HEK293T (cell line): Measurements from ENCODE around the gene G3BP1.
A peak's percentile ranks its signal among the peaks of the same experiment; 100 is the strongest.

Experiments
- CTCF ChIA-PET: fragments of 350-600 bp; formaldehyde crosslinking; extraction: SDS; loops from one replicate; lab custom pipeline; 2021; ENCODE audit warnings: antibody characterized with exemption, inconsistent platforms; lab: Yijun Ruan, JAX
- POLR2A ChIA-PET: fragments of 350-600 bp; formaldehyde crosslinking; extraction: SDS; loops from one replicate; lab custom pipeline; 2020; ENCODE audit warnings: antibody characterized with exemption, inconsistent platforms; lab: Yijun Ruan, JAX
- DNase-seq: peaks from one replicate; pipeline ENCODE4 v3.0.0; 2012; ENCODE audit warnings: mixed read lengths; ENCODE audit errors: extremely low spot score
- ARNT ChIP-seq: fragments of 450-650 bp; IDR thresholded peaks from 2 replicates; pipeline ENCODE4 v1.6.1; 2017; ENCODE audit warnings: mild to moderate bottlenecking
- BHLHE40 ChIP-seq: fragments of 450-650 bp; IDR thresholded peaks from 2 replicates; pipeline ENCODE4 v1.6.1; 2016; ENCODE audit warnings: mild to moderate bottlenecking, moderate library complexity, borderline replicate concordance
- CTBP1 ChIP-seq: fragments of 450-650 bp; IDR thresholded peaks from 2 replicates; pipeline ENCODE4 v1.6.1; 2016; ENCODE audit warnings: borderline replicate concordance
- ELF4 ChIP-seq: fragments of 450-650 bp; IDR thresholded peaks from 2 replicates; pipeline ENCODE4 v1.6.1; 2017; ENCODE audit warnings: antibody characterized with exemption
- FOXA1 ChIP-seq: fragments of 450-650 bp; IDR thresholded peaks from 2 replicates; pipeline ENCODE4 v1.6.1; 2016; ENCODE audit warnings: mild to moderate bottlenecking
- FOXK2 ChIP-seq: fragments of 450-650 bp; IDR thresholded peaks from 2 replicates; pipeline ENCODE4 v1.6.1; 2016; ENCODE audit warnings: mild to moderate bottlenecking
- FOXM1 ChIP-seq: fragments of 450-650 bp; IDR thresholded peaks from 2 replicates; pipeline ENCODE4 v1.6.1; 2017; ENCODE audit warnings: mild to moderate bottlenecking, borderline replicate concordance
- HDGF ChIP-seq: fragments of 450-650 bp; IDR thresholded peaks from 2 replicates; pipeline ENCODE4 v1.6.1; 2017; ENCODE audit warnings: antibody characterized with exemption, borderline replicate concordance
- L3MBTL2 ChIP-seq: fragments of 450-650 bp; conservative IDR thresholded peaks from 2 replicates; pipeline ENCODE4 v1.6.1; 2016; ENCODE audit warnings: mild to moderate bottlenecking
- LEF1 ChIP-seq: fragments of 450-650 bp; IDR thresholded peaks from 2 replicates; pipeline ENCODE4 v1.6.1; 2017; ENCODE audit warnings: mild to moderate bottlenecking, borderline replicate concordance
- NFRKB ChIP-seq: fragments of 450-650 bp; IDR thresholded peaks from 2 replicates; pipeline ENCODE4 v1.6.1; 2016; ENCODE audit warnings: mild to moderate bottlenecking, moderate library complexity
- SP1 ChIP-seq: fragments of 450-650 bp; IDR thresholded peaks from 2 replicates; pipeline ENCODE4 v1.6.1; 2017
- SUZ12 ChIP-seq: fragments of 450-650 bp; IDR thresholded peaks from 2 replicates; pipeline ENCODE4 v1.6.1; 2016; ENCODE audit warnings: mild to moderate bottlenecking
- TARDBP ChIP-seq: fragments of 450-650 bp; IDR thresholded peaks from 2 replicates; pipeline ENCODE4 v1.6.1; 2016
- ZNF384 ChIP-seq: fragments of 450-650 bp; IDR thresholded peaks from 2 replicates; pipeline ENCODE4 v1.6.1; 2016
- TF ChIP-seq, protein P1 (sequence below): fragments of 450-650 bp; IDR thresholded peaks from 2 replicates; pipeline ENCODE4 v1.6.1; 2016

The G3BP1 gene

DNA sequence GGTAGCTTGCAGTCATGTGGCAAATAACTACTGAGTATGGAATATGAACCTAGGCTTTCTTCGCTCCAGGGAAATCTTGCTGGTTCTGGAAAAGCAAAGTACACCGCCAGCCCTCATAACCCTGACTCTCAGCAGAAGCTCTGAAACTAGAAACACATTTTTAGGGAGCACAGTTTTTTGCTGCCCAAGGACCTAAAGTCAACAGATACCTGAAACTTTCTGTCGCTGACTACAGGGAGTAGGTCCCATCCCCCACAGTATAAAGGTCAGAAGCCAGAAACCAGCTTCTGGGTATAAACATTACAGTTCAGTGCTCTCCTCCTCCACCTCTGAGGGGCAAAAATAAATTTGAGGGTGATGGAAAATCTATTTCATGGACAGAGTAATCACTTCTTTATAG lies 16.4 kb upstream of the G3BP1 start:
- TF ChIP-seq SUZ12 (no peak), FOXA1 (no peak), NFRKB (no peak), CTBP1 (no peak), LEF1 (no peak), SP1 (no peak), BHLHE40 (no peak), FOXK2 (no peak), ZNF384 (no peak), ARNT (no peak), L3MBTL2 (no peak), ELF4 (no peak), HDGF (no peak), FOXM1 (no peak)
- DNase-seq: no peak
- CTCF ChIA-PET: interaction anchor here (0.6 to 2.8 kb wide), 2 partner anchors 15 to 23 kb away, joined by 9 to 11 read pairs; no protein-coding TSS in a partner anchor
- POLR2A ChIA-PET: interaction anchor here (0.6 to 7.6 kb wide), 4 partner anchors 10 to 108 kb away, joined by 3 to 84 read pairs (median 3); partner anchors contain the start of gene G3BP1

DNA sequence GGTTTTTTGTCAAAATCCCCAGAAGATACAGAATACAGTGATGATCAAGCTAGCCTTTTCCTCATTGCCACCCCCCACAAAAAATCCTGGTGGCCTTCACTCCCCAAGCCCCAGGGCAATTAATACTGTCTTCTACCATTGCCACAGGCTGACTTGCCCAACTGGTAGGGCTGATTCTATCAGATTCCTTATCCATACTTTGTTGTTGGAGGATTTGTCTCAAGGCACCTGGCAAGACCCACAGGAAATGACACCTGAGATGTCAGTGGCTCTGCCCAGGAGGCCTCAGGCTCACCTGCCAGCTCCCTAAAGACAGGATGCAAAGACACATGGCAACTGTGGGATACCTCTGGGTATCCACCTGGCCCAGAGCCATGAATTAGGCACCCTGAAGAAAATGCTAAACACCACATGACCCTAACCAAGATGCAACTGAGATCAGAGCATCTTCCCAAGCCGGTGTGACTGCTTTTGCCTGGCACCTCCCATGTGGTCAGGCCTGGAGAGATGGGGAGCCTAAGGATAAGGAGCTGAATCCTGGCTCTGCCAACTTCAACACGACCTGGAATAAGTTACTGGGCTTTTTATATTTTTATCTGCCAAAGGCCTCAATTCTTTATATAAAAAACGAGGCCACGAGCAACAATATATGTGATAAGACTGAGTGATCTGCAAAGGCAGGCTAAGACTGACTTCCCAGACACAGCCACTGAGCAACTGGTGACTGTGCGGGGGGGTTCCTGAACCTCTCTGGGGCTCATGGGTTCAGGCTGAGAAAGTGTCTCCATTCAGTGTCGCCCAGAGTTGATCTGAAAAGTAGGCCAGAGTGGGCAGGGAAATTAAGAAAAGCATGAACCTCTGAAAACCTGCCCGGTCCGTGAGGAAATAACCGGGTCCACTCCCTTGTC lies 14.3 kb upstream of the G3BP1 start:
- ChIA-PET POLR2A (interaction anchor here (1.2 to 7.6 kb wide), 4 partner anchors 9 to 70 kb away, joined by 3 to 84 read pairs (median 5); partner anchors contain the start of genes G3BP1 and SPARC), CTCF (interaction anchor here (0.5 to 0.9 kb wide), 2 partner anchors 17 to 234 kb away, joined by 3 read pairs; no protein-coding TSS in a partner anchor)
- TF ChIP-seq TARDBP (no peak), FOXK2 (no peak), LEF1 (no peak), FOXM1 (no peak), SUZ12 (no peak), HDGF (no peak), SP1 (no peak), ZNF384 (no peak), ELF4 (no peak), BHLHE40 (no peak), CTBP1 (no peak), NFRKB (no peak), ARNT (no peak), FOXA1 (no peak), L3MBTL2 (no peak)
- TF ChIP-seq, protein P1, sequence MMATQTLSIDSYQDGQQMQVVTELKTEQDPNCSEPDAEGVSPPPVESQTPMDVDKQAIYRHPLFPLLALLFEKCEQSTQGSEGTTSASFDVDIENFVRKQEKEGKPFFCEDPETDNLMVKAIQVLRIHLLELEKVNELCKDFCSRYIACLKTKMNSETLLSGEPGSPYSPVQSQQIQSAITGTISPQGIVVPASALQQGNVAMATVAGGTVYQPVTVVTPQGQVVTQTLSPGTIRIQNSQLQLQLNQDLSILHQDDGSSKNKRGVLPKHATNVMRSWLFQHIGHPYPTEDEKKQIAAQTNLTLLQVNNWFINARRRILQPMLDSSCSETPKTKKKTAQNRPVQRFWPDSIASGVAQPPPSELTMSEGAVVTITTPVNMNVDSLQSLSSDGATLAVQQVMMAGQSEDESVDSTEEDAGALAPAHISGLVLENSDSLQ: no peak
- no peak for DNase-seq

DNA sequence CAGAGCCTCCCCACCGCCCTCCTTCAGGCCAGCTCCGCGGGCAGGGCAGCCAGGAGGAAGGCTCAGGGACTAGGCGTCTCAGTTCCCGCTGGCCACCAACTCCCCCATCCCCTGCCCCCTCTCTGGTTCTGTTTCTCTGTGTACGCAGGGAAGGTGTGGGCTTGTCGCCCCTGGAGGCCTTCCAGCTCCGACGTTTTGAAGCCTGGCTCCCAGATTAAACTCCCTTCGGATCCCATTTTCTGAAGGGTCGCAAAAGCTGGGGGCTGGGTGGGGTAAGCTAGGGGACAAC lies 13.7 kb upstream of the G3BP1 start:
- peak; percentile 35 for DNase-seq
- CTCF ChIA-PET: interaction anchor here (0.6 to 0.9 kb wide), 2 partner anchors 17 to 234 kb away, joined by 3 read pairs; no protein-coding TSS in a partner anchor
- POLR2A ChIA-PET: interaction anchor here (0.8 to 7.6 kb wide), 3 partner anchors 13 to 71 kb away, joined by 3 to 84 read pairs (median 3); partner anchors contain the start of genes G3BP1 and SPARC
- no peak for TF ChIP-seq FOXK2
- TF ChIP-seq SP1: no peak
- TF ChIP-seq SUZ12: no peak
- TF ChIP-seq HDGF: no peak
- no peak for TF ChIP-seq ARNT
- TF ChIP-seq TARDBP: no peak
- no peak for TF ChIP-seq FOXM1
- TF ChIP-seq FOXA1: no peak
- TF ChIP-seq, protein P1: no peak
- TF ChIP-seq NFRKB: no peak

DNA sequence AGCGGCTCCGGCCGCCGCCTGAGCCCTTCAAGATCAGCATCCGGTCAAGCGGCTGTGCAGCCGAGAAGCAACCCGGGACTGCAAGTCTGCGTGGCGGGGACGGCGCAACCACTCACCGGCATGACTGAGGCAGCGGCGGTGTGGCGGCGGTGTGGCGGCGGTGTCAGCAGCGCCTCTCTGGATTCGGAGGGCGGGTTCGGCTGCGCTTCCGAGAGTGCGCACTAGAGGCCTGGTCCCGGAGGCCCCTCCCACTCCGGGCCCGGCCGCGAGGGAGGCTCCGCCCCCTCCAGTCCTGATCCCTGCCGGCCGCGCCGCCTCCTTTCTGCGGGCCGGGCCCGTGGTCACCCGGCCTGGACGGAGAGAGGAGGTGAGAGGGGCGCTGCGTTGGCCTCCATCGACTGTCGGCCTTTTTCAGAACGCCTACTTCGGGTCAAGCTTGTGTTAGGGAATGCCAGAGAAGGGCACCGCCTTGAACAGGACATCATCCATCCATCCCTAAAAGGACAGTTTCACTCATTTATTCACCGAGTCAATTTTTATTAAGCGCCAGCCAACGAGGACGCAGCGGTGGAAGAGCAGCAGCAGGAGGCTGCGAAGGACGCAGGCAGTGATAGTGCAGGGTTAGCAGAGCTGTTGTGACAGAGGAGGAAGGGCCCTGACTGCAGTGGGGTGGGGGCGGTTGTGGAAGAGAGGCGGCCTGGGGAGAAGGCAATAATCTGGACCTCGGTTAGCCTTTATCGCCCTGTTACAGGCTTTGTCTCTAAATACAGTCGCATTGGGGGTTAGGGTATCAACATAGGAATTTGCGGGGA lies 13.1 kb upstream of the G3BP1 start, which contains the start of gene ATOX1:
TSS of gene ATOX1 (minus strand) at position 202 of the 812 bp plus-strand sequence. CDS start at position 122, 80 bp downstream.
- TF ChIP-seq SUZ12 (no peak), L3MBTL2 (0 out of 2 replicates have a peak, but pooled peaks have one; percentile 35), ELF4 (peak; percentile 10; the same call in 1 of the 2 replicates)
- peak; percentile 98 for DNase-seq
- ChIA-PET POLR2A (interaction anchor here (0.8 to 7.6 kb wide), 4 partner anchors 10 to 71 kb away, joined by 3 to 84 read pairs (median 3); partner anchors contain the start of genes G3BP1 and SPARC), CTCF (interaction anchor here (0.6 to 0.9 kb wide), 2 partner anchors 17 to 235 kb away, joined by 3 read pairs; no protein-coding TSS in a partner anchor)

DNA sequence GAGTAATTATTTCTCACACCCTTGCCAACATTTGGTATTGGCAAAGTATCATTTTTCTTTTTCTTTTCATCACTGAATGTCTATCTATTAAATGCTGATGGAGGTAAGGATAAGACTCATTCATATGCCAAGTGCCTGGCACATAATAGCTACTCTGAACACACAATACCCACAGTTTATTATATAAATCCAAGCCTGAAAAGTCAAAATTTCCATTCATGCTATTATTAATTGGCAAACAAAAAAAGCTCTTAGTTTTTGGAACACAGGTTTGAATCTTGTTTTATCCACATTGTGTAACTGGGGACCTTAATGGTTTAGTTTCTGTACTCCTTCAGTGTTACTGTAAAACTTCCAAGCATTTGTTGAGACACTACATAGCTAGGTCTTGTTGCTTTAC lies 7.0 kb upstream of the G3BP1 start:
- POLR2A ChIA-PET: no interaction called here
- TF ChIP-seq SP1 (no peak), LEF1 (no peak), NFRKB (no peak), ZNF384 (no peak), ELF4 (no peak), CTBP1 (no peak)
- CTCF ChIA-PET: interaction anchor here (1.3 kb wide), 1 partner anchor 24 kb away, joined by 3 read pairs; no protein-coding TSS in a partner anchor
- DNase-seq: no peak
